Mucosa of stomach (tissue), 1 donor: Measurements from ENCODE around the gene DEAF1.
A peak's percentile ranks its signal among the peaks of the same experiment; 100 is the strongest.

Source experiments
- H3K27me3 ChIP-seq: one replicate; pipeline ENCODE4 v1.7.0; 2013; ENCODE audit warnings: mild to moderate bottlenecking, low read length; ENCODE audit not compliant: control insufficient read depth, insufficient read depth
- H3K36me3 ChIP-seq: one replicate; pipeline ENCODE4 v1.7.0; 2013; ENCODE audit warnings: low read length; ENCODE audit not compliant: control insufficient read depth, insufficient read depth
- H3K4me1 ChIP-seq: one replicate; pipeline ENCODE4 v1.7.0; 2013; ENCODE audit warnings: mild to moderate bottlenecking, low read length; ENCODE audit not compliant: control insufficient read depth, insufficient read depth
- H3K4me3 ChIP-seq: one replicate; pipeline ENCODE4 v1.7.0; 2013; ENCODE audit warnings: low read length
- H3K9ac ChIP-seq: one replicate; pipeline ENCODE4 v1.7.0; 2013; ENCODE audit warnings: mild to moderate bottlenecking, low read length, moderate library complexity
- H3K9me3 ChIP-seq: one replicate; pipeline ENCODE4 v1.7.0; 2013; ENCODE audit warnings: mild to moderate bottlenecking, low read length, moderate library complexity; ENCODE audit not compliant: control insufficient read depth
- donor health status: Pancreatic carcinoma.

Gene DEAF1

DNA sequence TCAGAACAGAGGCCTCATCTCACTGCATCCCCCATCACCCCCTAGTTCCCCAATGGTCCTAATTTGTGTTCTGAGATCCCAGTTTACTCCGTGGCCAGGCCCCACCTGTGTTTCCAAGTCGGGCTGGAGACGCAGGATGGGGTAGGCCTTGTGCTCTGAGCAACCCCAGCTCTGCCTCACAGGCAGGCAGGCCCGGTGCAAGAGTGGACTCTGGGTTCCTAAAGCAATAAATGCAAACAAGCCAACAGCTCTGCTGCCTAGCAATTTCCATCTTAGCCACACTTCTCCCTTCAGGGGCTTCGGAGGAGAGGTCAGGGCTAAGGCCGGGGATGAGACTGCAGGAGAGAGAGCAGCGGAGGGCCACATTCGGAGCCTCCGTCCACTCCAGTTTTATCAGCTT, 8.5 kb upstream of the DEAF1 start:
- peaks cover 48% of the 10 kb centered on the region for H3K4me1 ChIP-seq
- peak overlapping the region; percentile 61 for H3K9ac ChIP-seq
- H3K9me3 ChIP-seq = no peaks in the 10 kb centered on the region
- H3K36me3 ChIP-seq = no peaks in the 10 kb centered on the region
- peaks cover 10% of the 10 kb centered on the region for H3K27me3 ChIP-seq
- H3K4me3 ChIP-seq = no peak overlapping the region

DNA sequence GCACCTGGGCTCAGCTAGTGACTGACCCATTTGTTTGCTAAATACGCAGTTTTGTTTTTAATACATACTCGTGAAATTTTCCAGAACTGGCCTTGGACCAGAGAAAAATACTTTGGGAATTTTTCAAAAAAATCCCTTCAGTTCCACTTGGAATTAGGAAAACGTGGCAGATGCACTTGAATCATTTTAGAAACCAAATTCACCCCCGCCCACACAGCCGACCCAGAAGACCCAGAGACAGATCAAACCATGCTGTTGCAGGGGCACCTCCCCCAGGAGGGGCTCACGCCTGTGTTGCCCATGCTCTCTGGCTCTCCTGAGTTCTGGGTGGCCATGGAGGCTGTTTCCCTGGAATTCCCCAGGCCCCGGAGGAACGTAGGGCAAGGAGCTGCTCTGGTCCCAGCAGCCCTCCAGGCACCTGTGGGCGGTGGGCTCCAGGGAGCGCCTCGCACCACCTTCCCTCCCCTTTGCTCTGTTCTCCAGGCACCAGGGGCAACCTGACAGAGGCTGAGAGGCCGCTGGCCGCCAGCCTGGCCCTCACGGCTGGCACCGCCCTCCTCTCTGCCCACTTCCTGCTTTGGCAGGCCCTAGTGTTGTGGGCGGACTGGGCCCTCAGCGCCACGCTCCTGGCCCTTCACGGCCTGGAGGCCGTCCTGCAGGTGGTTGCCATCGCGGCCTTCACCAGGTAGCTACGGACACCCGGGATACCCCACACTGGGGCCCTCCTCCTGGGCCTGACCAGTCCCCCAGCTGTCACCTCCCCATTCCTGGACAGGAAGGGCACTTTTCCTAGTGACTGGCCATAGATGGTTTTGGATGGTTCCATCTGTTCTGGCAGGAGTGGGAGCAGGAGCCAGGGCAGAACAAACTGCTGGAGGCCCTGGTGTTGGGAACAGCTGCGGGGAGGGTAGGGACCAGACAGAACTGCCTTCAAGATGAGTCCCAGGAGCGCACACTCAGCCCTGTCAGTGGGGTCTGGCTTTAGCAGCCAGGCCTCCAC, 7.7 kb upstream of the DEAF1 start:
- Histone ChIP-seq H3K4me3 (no peak overlapping the region), H3K9ac (peak overlapping the region; percentile 61), H3K36me3 (no peaks in the 10 kb centered on the region), H3K27me3 (peaks cover 6% of the 10 kb centered on the region), H3K9me3 (no peaks in the 10 kb centered on the region), H3K4me1 (peaks cover 40% of the 10 kb centered on the region)

DNA sequence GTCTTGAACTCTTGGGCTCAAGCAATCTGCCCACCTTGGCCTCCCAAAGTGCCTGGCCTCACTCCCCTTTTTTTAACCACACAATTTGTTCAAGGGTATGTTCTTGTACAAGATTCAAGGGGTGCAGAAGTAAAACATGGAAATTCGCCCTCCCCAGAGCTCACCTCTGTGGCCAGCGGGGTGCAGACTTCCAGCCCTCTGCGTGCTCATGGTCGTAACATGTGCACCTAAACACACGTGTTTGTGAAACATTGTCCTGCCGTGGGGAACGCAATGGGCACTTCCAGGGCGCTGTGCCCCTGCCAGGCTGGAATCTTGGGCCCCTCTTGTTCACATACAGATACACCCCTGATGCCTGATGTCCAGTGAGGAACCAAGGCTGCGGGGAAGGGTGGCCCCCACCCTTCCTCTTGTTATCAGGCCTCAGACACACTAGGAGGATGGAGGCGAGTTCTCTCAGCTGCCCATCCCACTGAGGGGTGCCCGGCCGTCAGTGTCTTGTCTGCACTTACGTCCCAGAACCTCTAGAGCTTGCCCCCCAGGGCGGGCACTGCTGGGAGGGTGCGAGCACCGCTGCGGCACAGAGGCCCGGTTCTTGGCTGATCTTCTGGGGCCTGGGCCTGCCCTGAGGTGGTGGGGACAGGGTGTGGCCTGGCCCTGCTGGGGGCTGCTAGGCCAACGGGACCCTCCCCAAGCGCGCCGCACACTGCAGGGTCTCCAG, 6.9 kb upstream of the DEAF1 start:
- H3K4me3 ChIP-seq = no peak overlapping the region
- H3K36me3 ChIP-seq = no peaks in the 10 kb centered on the region
- peaks cover 32% of the 10 kb centered on the region for H3K4me1 ChIP-seq
- H3K9me3 ChIP-seq = no peaks in the 10 kb centered on the region
- no peak overlapping the region for H3K9ac ChIP-seq
- H3K27me3 ChIP-seq = no peaks in the 10 kb centered on the region

DNA sequence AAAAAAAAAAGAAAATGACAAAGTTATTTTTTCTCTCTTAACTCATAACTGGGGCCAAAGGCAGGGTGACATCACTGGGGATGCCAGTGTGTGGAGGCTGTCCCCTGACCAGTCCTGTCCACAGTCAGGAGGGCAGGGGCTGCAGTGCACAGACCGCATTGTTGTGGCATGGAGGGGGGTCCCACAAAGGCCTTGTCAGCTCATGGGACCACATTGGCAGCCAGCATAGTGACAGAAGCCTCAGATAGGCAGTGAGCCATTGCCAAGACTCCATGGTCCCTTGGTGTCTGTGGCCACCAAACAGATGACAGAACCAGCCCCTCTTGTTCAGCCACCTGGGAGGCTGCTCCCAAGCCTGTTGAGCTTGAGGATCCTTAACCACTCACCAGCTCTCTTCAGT, 4.7 kb upstream of the DEAF1 start:
- Histone ChIP-seq H3K27me3 (no peaks in the 10 kb centered on the region), H3K36me3 (no peaks in the 10 kb centered on the region), H3K4me1 (peaks cover 37% of the 10 kb centered on the region), H3K9ac (no peak overlapping the region), H3K4me3 (no peak overlapping the region), H3K9me3 (no peaks in the 10 kb centered on the region)

DNA sequence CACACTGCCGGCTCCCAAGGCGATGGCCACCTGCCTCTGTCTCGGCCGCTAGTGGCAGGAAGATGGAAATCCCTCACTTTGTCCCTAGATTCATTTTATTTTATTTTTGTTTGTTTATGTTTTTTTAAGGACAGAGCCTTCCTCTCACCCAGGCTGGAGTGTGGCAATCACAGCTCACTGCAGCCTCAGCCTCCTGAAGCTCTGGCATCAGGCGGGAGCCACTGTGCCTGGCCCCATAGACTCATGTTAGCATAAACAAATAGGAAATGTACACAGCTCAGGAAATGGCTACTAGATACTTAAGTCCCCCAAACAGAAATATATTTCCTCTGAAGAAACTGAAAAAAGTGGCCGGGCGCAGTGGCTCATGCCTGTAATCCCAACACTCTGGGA, 4.1 kb upstream of the DEAF1 start:
- H3K4me1 ChIP-seq = peaks cover 32% of the 10 kb centered on the region
- H3K36me3 ChIP-seq = no peaks in the 10 kb centered on the region

DNA sequence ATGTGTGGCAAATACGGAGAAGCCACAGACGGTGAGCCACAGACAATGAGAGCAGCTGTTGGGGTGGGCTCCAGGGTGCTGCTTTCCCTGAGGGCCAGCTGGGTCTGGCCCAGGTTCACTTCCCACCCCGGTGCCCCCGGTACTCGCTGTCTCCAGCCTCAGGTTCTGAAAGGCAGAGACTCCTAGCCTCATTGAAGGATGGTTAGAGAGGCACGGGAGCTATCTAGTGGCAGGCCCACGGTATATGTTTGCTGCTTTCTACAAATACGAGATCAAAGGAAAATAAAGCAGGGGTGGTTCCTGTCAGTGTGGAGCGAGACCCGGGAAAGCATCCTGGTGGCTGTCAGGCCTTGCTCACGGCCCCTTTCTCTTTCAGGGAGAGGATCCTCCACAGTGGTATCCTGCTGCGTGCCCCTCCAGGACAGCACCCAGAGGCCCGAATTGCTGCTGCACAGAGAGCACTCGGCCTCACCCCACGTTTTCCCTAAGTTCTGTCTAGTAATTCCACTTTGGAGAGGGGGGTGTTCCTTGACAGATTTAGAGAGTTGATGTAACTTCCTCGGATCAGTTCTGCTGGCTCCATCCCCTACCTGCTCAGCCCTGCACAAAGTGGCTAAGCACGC, 3.6 kb upstream of the DEAF1 start:
- H3K27me3 ChIP-seq = no peaks in the 10 kb centered on the region
- H3K4me3 ChIP-seq = no peak overlapping the region
- H3K36me3 ChIP-seq = no peaks in the 10 kb centered on the region
- H3K4me1 ChIP-seq = peaks cover 32% of the 10 kb centered on the region
- H3K9ac ChIP-seq = no peak overlapping the region
- no peaks in the 10 kb centered on the region for H3K9me3 ChIP-seq

More for the DNA sequence above, 4.1 kb upstream of the DEAF1 start:
- Histone ChIP-seq H3K9me3 (no peaks in the 10 kb centered on the region), H3K9ac (no peak overlapping the region), H3K27me3 (no peaks in the 10 kb centered on the region), H3K4me3 (no peak overlapping the region)

DNA sequence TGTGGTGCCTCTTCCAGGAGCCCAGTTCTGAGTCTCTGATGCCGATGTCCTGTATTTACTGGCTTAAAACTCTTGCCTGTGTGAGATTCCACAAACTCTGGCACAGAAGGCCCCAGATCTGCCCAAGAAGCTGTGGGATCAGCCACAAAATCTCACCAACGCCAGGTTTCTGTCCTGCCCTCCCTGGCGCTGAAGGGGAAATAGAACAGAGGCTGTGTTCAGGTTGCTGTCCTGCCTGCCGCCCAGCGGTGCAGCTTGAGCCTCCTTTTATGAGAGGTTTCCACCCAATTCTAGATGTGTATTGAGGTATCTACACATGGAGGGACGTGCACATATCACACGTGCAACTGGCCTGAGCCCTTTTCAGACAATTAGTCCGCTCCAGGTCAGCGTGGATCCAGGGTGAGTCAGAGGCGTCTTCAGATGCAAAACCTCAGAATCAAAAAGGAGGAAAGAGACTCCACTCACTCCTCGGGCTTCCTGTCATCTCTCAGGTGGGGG, 2.8 kb upstream of the DEAF1 start:
- no peaks in the 10 kb centered on the region for H3K27me3 ChIP-seq
- H3K9ac ChIP-seq = no peak overlapping the region
- peaks cover 29% of the 10 kb centered on the region for H3K4me1 ChIP-seq
- no peaks in the 10 kb centered on the region for H3K9me3 ChIP-seq
- H3K4me3 ChIP-seq = no peak overlapping the region
- no peaks in the 10 kb centered on the region for H3K36me3 ChIP-seq

DNA sequence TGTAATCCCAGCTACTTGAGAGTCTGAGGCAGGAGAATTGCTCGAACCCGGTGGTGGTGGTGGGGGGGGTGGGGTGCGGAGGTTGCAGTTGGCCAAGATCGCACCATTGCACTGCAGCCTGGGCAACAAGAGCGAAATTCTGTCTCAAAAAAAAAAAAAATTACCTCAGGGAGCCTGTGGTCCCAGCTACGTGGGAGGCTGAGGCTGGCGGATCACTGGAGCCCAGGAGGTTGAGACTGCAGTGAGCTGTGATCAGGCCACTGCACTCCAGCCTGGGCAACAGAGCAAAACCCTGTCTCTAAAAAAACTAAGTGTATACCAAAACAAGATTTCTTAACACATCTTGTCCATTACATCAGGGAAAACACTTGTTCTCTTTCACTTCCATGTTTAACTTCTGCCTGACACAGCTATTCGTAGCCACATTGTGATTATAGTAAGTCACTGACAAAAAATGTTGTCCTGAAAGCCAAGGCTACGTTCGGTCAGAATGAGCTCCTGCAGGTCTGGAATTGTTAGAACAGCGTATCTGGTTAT, 2.0 kb upstream of the DEAF1 start:
- Histone ChIP-seq H3K9me3 (no peaks in the 10 kb centered on the region), H3K36me3 (no peaks in the 10 kb centered on the region), H3K9ac (peak overlapping the region; percentile 10), H3K4me1 (peaks cover 21% of the 10 kb centered on the region), H3K4me3 (no peak overlapping the region), H3K27me3 (no peaks in the 10 kb centered on the region)

DNA sequence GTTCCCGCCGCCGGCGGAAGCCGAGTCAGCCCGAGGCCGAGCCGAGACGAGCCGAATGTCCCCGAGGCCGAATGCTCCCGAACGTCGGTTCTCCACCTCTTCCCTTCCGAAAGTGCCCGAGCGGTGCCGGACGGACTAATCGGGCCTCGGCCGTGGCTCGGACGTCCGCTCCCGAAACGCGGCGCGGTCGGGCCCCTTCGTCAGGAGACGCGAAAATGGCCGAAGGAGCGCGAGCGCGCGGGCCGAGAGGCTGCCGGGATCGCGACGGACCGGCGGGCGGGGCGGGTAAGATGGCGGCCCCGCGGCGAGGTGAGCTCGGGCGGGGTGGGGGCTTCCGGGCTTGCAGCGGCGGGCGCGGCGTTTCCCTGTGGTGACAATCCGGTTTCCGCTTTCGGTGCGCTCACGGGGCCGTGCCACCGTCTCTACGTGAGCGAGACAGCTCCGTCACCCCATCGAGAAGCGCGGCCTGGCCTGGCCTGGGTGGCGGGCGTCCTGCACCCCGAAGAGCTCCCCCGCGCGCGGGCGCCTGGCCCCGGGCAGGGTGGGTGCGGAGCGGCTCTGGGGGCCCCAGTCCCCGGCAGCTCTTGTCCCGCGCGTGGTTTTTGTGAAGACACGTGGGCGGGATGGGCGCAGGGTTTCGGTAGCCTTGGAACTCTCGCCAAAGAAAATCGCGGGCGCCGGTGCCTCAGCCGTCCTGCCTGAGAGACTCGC, 671 bp upstream of the DEAF1 start, which contains the start of gene TMEM80:
Gene TMEM80 (plus strand): TSS at position 279 of the 711 bp plus-strand sequence. CDS start 12 bp downstream, at position 291.
- Histone ChIP-seq H3K27me3 (no peaks in the 10 kb centered on the region), H3K4me3 (peak within 1 kb of the TSS; percentile 60), H3K4me1 (peaks cover 17% of the 10 kb centered on the region), H3K36me3 (no peaks in the 10 kb centered on the region), H3K9me3 (no peaks in the 10 kb centered on the region), H3K9ac (peak within 1 kb of the TSS; percentile 71)

DNA sequence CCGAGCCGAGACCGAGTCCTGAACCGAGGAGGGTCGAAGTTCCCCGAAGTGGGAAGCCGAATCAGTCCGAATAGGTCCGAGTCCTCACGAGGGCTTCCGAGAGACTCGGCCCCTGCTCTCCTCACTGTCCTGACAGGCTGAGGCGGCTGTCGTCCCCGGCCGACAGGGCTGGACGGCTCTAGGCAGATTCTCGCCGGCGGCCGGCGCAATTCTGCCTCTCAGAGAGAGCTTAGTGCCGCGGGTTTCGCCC, 191 bp upstream of the DEAF1 start:
- peak overlapping the region; percentile 10 for H3K4me3 ChIP-seq
- peak overlapping the region; percentile 71 for H3K9ac ChIP-seq
- H3K36me3 ChIP-seq = no peaks in the 10 kb centered on the region
- no peaks in the 10 kb centered on the region for H3K27me3 ChIP-seq
- H3K9me3 ChIP-seq = no peaks in the 10 kb centered on the region
- peaks cover 17% of the 10 kb centered on the region for H3K4me1 ChIP-seq

DNA sequence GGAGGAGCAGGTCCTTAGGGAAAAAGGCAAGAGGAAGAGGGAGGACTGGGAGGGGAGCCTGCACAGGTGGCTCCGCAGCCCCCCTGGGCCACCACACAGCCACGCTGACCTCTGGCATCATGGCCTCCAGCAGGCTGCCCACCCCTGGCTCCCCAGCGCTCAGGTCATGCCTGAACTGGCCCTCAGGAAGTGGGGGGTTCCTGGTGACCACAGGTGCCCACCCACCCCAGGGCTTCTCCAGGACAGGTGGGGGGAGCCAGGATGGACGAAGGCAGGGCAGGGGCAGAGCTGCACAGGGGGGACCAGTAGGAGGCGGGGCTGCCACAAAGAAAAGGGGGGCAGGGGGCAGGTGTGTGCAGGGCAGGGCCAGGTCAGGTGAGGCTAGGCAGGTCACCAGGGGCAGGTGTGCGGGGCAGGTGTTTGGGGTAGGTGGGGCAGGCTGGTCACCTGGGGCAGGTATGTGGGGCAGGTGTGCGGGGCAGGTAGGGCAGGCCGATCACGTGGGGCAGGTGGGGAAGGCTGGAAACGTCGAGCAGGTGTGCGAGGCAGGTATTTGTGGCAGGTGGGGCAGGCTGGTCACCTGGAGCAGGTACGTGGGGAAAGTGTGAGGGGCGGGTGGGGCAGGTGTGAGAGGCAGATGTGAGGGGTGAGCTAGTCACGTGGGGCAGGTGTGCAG, 997 bp downstream of the DEAF1 start:
- Histone ChIP-seq H3K4me3 (no peak overlapping the region), H3K9ac (no peak overlapping the region), H3K9me3 (no peaks in the 10 kb centered on the region)

More for the DNA sequence above, 997 bp downstream of the DEAF1 start:
- no peaks in the 10 kb centered on the region for H3K27me3 ChIP-seq
- H3K4me1 ChIP-seq = peaks cover 17% of the 10 kb centered on the region
- H3K36me3 ChIP-seq = no peaks in the 10 kb centered on the region
